B cell (primary cell): ENCODE measurements around the gene ZNRF2. TPM values are rescaled to one million over a fixed set of nuclear protein-coding genes. Genes with fewer than 3 reads are reported as not detected.
A peak's percentile ranks its signal among the peaks of the same experiment; 100 is the strongest.

ENCODE experiments used
- ATAC-seq: fragments of 200-7000 bp; cut with Tn5 transposase; one replicate; pipeline ENCODE4 v1.10.0; 2021; ENCODE audit warnings: low read depth, mild to moderate bottlenecking, moderate number of reproducible peaks, moderate library complexity
- CTCF ChIA-PET: fragments of 350-600 bp; sonication (Branson Sonifier 250); formaldehyde crosslinking; loops from one replicate; lab custom pipeline; 2021; ENCODE audit warnings: antibody characterized with exemption, inconsistent platforms; lab: Charles Lee
- POLR2A ChIA-PET: fragments of 350-600 bp; sonication (Branson Sonifier 250); formaldehyde crosslinking; loops from one replicate; lab custom pipeline; 2021; ENCODE audit warnings: antibody characterized with exemption; lab: Charles Lee
- DNase-seq: peaks from one replicate; pipeline ENCODE4 v3.0.0; 2013
- H2AFZ ChIP-seq: 2 replicates; pipeline ENCODE4 v1.6.1; 2012; ENCODE audit warnings: mild to moderate bottlenecking, low read depth, low read length; ENCODE audit not compliant: insufficient read depth, poor library complexity, severe bottlenecking
- H3K27ac ChIP-seq, 2 donors: 1 replicate in 1 of 2; 2 replicates in 1 of 2; pipeline ENCODE4 v1.5.1; 2012 to 2013; ENCODE audit warnings: low read length in 2 of 2, mild to moderate bottlenecking in 2 of 2, moderate library complexity in 1 of 2
- H3K27me3 ChIP-seq, 4 experiments: fragments of 200-600 bp in 1 of 4; sonication (generic) in 1 of 4; replicated peaks in 1 of 4; 1 replicate in 2 of 4; 2 replicates in 2 of 4; pipeline versions ENCODE4 v1.6.1 to v1.7.0; 2013 to 2016; ENCODE audit warnings: low read length in 3 of 4, mild to moderate bottlenecking in 2 of 4, mixed read lengths in 1 of 4, moderate library complexity in 1 of 4; ENCODE audit not compliant: insufficient read depth in 4 of 4, control insufficient read depth in 3 of 4; ENCODE audit errors: control extremely low read depth in 1 of 4
- H3K36me3 ChIP-seq, 2 experiments: replicated peaks in 1 of 2; 1 replicate in 1 of 2; 2 replicates in 1 of 2; pipeline versions ENCODE4 v1.6.1 to v1.7.1; 2013; ENCODE audit warnings: low read length in 1 of 2; ENCODE audit not compliant: insufficient read depth in 2 of 2, control insufficient read depth in 1 of 2; ENCODE audit errors: control extremely low read depth in 1 of 2, extremely low read depth in 1 of 2
- H3K4me1 ChIP-seq, 2 donors: fragments of 200-600 bp in 1 of 2; sonication (generic) in 1 of 2; 1 replicate in 1 of 2; 2 replicates in 1 of 2; pipeline versions ENCODE4 v1.5.1 to v1.6.1; 2013 to 2017; ENCODE audit warnings: low read length in 2 of 2; ENCODE audit not compliant: control insufficient read depth in 2 of 2, insufficient read depth in 2 of 2
- H3K4me2 ChIP-seq: replicated peaks from 2 replicates; pipeline ENCODE3; 2012; ENCODE audit warnings: mild to moderate bottlenecking, low read depth, low read length; ENCODE audit not compliant: poor library complexity, severe bottlenecking
- H3K4me3 ChIP-seq, 5 experiments: fragments of 200-600 bp in 1 of 5; sonication (generic) in 1 of 5; 1 replicate in 3 of 5; 2 replicates in 2 of 5; pipeline versions ENCODE4 v1.5.1 to v1.7.0; 2011 to 2016; ENCODE audit warnings: low read length in 4 of 5, mild to moderate bottlenecking in 4 of 5, low read depth in 2 of 5, control low read depth in 1 of 5, moderate library complexity in 1 of 5; ENCODE audit not compliant: insufficient read depth in 1 of 5; ENCODE audit errors: control extremely low read depth in 1 of 5, extremely low read depth in 1 of 5
- H3K79me2 ChIP-seq: fragments of 200-600 bp; sonication (generic); one replicate; pipeline ENCODE4 v1.6.0; 2016; ENCODE audit warnings: low read length; ENCODE audit not compliant: control insufficient read depth, insufficient read depth
- H3K9ac ChIP-seq: fragments of 200-600 bp; sonication (generic); 2 replicates; pipeline ENCODE4 v1.6.1; 2017; ENCODE audit warnings: mild to moderate bottlenecking, low read length, moderate library complexity
- H3K9me3 ChIP-seq, 3 donors: one replicate each; pipeline versions ENCODE4 v1.6.1 to v1.7.1; 2013; ENCODE audit warnings: low read length in 2 of 3; ENCODE audit not compliant: control insufficient read depth in 2 of 3, insufficient read depth in 1 of 3; ENCODE audit errors: control extremely low read depth in 1 of 3
- H4K20me1 ChIP-seq: 2 replicates; pipeline ENCODE4 v1.6.0; 2012; ENCODE audit warnings: mild to moderate bottlenecking, low read length; ENCODE audit not compliant: insufficient read depth, control insufficient read depth, poor library complexity, severe bottlenecking
- H3K27ac Mint-ChIP-seq: one replicate; pipeline ENCODE4 v1.8.0; 2021; ENCODE audit warnings: mixed read lengths
- H3K27me3 Mint-ChIP-seq: one replicate; pipeline ENCODE4 v1.8.0; 2021; ENCODE audit warnings: mixed read lengths
- H3K4me1 Mint-ChIP-seq: one replicate; pipeline ENCODE4 v1.8.0; 2021; ENCODE audit warnings: mixed read lengths
- H3K4me3 Mint-ChIP-seq: one replicate; pipeline ENCODE4 v1.8.0; 2021; ENCODE audit warnings: mixed read lengths
- H3K9me3 Mint-ChIP-seq: one replicate; pipeline ENCODE4 v1.8.0; 2022; ENCODE audit warnings: mixed read lengths; ENCODE audit not compliant: insufficient read depth
- CTCF ChIP-seq: fragments of 200-600 bp; IDR thresholded peaks from one replicate; pipeline ENCODE4 v1.8.0; 2022; ENCODE audit warnings: antibody characterized with exemption, mild to moderate bottlenecking
- EZH2 ChIP-seq: IDR thresholded peaks from 2 replicates; pipeline ENCODE4 v1.6.1; 2012; ENCODE audit warnings: borderline replicate concordance, low read depth, mild to moderate bottlenecking, moderate library complexity, low read length; ENCODE audit not compliant: insufficient read depth, poor library complexity, severe bottlenecking
- WGBS: methylation state at CpG from one replicate; pipeline ENCODE4 v1.1.5; 2013; ENCODE audit warnings: missing lambda C conversion rate; ENCODE audit not compliant: insufficient coverage; 5-methylcytosine and 5-hydroxymethylcytosine counted together
- intact Hi-C: fragments of 100-400 bp; cut with micrococcal nuclease; formaldehyde crosslinking; loops from one replicate; pipeline ENCODE4 v1.10.0; 2022
- polyA plus RNA-seq: library from polyadenylated mRNA; depleted of rRNA; stranded (reverse); fragments of >200 nt; gene quantifications from 2 replicates; pipeline ENCODE4 v1.2.3, GENCODE V29; 2012
- total RNA-seq, 2 donors: library from RNA; stranded (reverse); fragments of 120-200 nt in 1 of 2; gene quantifications; 1 replicate in 1 of 2; 2 replicates in 1 of 2; pipeline versions ENCODE4 v1.2.3 to v1.2.4, GENCODE V29; 2013 to 2022

The ZNRF2 gene
- total and polyA plus RNA-seq, 2 donors (not counting 1 experiment from before 2014, with no cell fraction given), result 6.4 to 32.0 TPM

DNA sequence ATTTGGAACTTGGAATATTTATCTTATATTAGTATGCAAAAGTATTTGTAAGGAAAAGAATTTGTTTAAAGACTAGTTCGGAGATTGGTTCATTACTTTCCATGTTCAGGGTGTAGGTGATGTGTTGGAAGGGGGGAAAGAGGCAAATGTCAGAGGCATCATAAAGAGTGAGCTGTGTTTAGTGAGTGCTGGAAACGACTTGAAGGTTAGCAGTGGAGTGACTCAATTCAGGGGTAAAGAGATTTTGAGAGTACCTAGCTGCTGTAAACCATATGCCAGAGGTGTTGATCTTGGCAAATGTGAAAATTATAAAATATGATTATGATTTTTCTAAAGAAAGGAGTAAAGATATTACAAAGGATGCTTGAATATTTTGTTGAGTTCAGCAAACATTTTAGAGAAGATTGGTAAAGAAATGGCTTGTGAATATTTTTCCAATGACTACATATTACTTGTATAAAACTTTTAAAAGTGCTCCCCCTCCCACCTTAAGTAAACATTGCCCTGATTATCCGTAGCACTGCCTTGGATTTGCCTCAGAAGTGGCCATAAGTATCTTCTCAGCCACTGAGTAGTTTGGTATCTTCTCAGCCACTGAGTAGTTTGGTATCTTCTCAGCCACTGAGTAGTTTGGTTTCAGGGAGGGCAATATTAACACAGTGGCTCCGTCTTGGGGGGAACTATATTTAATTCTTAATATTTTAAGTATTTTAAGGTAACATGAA, 51.5 kb downstream of the ZNRF2 start:
- H3K27me3 Mint-ChIP-seq, result no peaks in the 10 kb centered on the region
- ChIA-PET CTCF (interaction anchor here (1.1 kb wide), 2 partner anchors 13 to 110 kb away, joined by 3 to 5 read pairs; no protein-coding TSS in a partner anchor), POLR2A (no interaction called here)
- Histone ChIP-seq H3K9me3 (no peaks in the 10 kb centered on the region), H3K79me2 (peaks cover 99% of the 10 kb centered on the region), H2AFZ (no peak overlapping the region), H3K27ac (no peak overlapping the region), H3K4me3 (no peak overlapping the region), H3K36me3 (no peaks in the 10 kb centered on the region), H3K27me3 (no peaks in the 10 kb centered on the region), H3K4me2 (no peak overlapping the region), H4K20me1 (peaks cover 8% of the 10 kb centered on the region), H3K9ac (no peak overlapping the region), H3K4me1 (peaks cover 6 to 22% of the 10 kb centered on the region in 2 donors)
- intact Hi-C loops, result loop anchor here (2.0 kb wide), 1 partner anchor 15 kb away; no protein-coding TSS in a partner anchor
- H3K4me3 Mint-ChIP-seq, result no peak overlapping the region
- DNase-seq (no peak), ATAC-seq (no peak)
- 75% methylated on average over 2 of the region's 4 CpGs for WGBS
- TF ChIP-seq EZH2 (no peak), CTCF (no peak)
- H3K27ac Mint-ChIP-seq, result no peak overlapping the region
- peaks cover 66% of the 10 kb centered on the region for H3K4me1 Mint-ChIP-seq
- H3K9me3 Mint-ChIP-seq, result peaks cover 4% of the 10 kb centered on the region

- Mint-ChIP-seq H3K4me1 (peaks cover 78% of the 10 kb centered on the region), H3K4me3 (peak overlapping the region; percentile 69), H3K27me3 (no peaks in the 10 kb centered on the region), H3K27ac (peak overlapping the region; percentile 77), H3K9me3 (no peaks in the 10 kb centered on the region)
- Histone ChIP-seq H3K4me1 (peaks cover 23 to 54% of the 10 kb centered on the region in 2 donors), H3K4me2 (peak overlapping the region; percentile 56), H2AFZ (no peak overlapping the region), H3K36me3 (peaks cover 0 to 1% of the 10 kb centered on the region in 2 experiments), H3K27ac (peak overlapping the region; percentile 36 to 65), H3K9ac (peak overlapping the region; percentile 47), H3K9me3 (peaks cover 0 to 4% (median 2%) of the 10 kb centered on the region in 3 donors), H4K20me1 (peaks cover 26% of the 10 kb centered on the region), H3K79me2 (peaks cover 97% of the 10 kb centered on the region), H3K27me3 (no peaks in the 10 kb centered on the region), H3K4me3 (no peak overlapping the region)
- ATAC-seq (no peak), DNase-seq (no peak)
- POLR2A ChIA-PET, result interaction anchor here (1.0 kb wide), 1 partner anchor 101 kb away, joined by 14 read pairs; no protein-coding TSS in a partner anchor
- CTCF ChIA-PET, result no interaction called here
- no CpG with 5 or more reads among the region's 1 CpG for WGBS
- intact Hi-C loops, result loop anchor here (10.0 kb wide), 2 partner anchors 90 to 210 kb away; partner anchors contain the start of gene MTURN
- TF ChIP-seq CTCF, result no peak
- TF ChIP-seq EZH2, result no peak
Observed at GRCh38 chr7:30344513-30344912, 60.1 kb downstream of the ZNRF2 start.
